B cell (primary cell): ENCODE measurements around the gene TEAD3. TPM values are rescaled to one million over a fixed set of nuclear protein-coding genes. Genes with fewer than 3 reads are reported as not detected.

Source experiments
- ATAC-seq: fragments of 200-7000 bp; cut with Tn5 transposase; one replicate; pipeline ENCODE4 v1.10.0; 2021; ENCODE audit warnings: low read depth, mild to moderate bottlenecking, moderate number of reproducible peaks, moderate library complexity
- CTCF ChIA-PET: fragments of 350-600 bp; sonication (Branson Sonifier 250); formaldehyde crosslinking; loops from one replicate; lab custom pipeline; 2021; ENCODE audit warnings: antibody characterized with exemption, inconsistent platforms; lab: Charles Lee
- POLR2A ChIA-PET: fragments of 350-600 bp; sonication (Branson Sonifier 250); formaldehyde crosslinking; loops from one replicate; lab custom pipeline; 2021; ENCODE audit warnings: antibody characterized with exemption; lab: Charles Lee
- DNase-seq: peaks from one replicate; pipeline ENCODE4 v3.0.0; 2013
- H2AFZ ChIP-seq: 2 replicates; pipeline ENCODE4 v1.6.1; 2012; ENCODE audit warnings: mild to moderate bottlenecking, low read depth, low read length; ENCODE audit not compliant: insufficient read depth, poor library complexity, severe bottlenecking
- H3K27ac ChIP-seq, 2 donors: 1 replicate in 1 of 2; 2 replicates in 1 of 2; pipeline ENCODE4 v1.5.1; 2012 to 2013; ENCODE audit warnings: low read length in 2 of 2, mild to moderate bottlenecking in 2 of 2, moderate library complexity in 1 of 2
- H3K27me3 ChIP-seq, 4 experiments: fragments of 200-600 bp in 1 of 4; sonication (generic) in 1 of 4; replicated peaks in 1 of 4; 1 replicate in 2 of 4; 2 replicates in 2 of 4; pipeline versions ENCODE4 v1.6.1 to v1.7.0; 2013 to 2016; ENCODE audit warnings: low read length in 3 of 4, mild to moderate bottlenecking in 2 of 4, mixed read lengths in 1 of 4, moderate library complexity in 1 of 4; ENCODE audit not compliant: insufficient read depth in 4 of 4, control insufficient read depth in 3 of 4; ENCODE audit errors: control extremely low read depth in 1 of 4
- H3K36me3 ChIP-seq, 2 experiments: replicated peaks in 1 of 2; 1 replicate in 1 of 2; 2 replicates in 1 of 2; pipeline versions ENCODE4 v1.6.1 to v1.7.1; 2013; ENCODE audit warnings: low read length in 1 of 2; ENCODE audit not compliant: insufficient read depth in 2 of 2, control insufficient read depth in 1 of 2; ENCODE audit errors: control extremely low read depth in 1 of 2, extremely low read depth in 1 of 2
- H3K4me1 ChIP-seq, 2 donors: fragments of 200-600 bp in 1 of 2; sonication (generic) in 1 of 2; 1 replicate in 1 of 2; 2 replicates in 1 of 2; pipeline versions ENCODE4 v1.5.1 to v1.6.1; 2013 to 2017; ENCODE audit warnings: low read length in 2 of 2; ENCODE audit not compliant: control insufficient read depth in 2 of 2, insufficient read depth in 2 of 2
- H3K4me2 ChIP-seq: replicated peaks from 2 replicates; pipeline ENCODE3; 2012; ENCODE audit warnings: mild to moderate bottlenecking, low read depth, low read length; ENCODE audit not compliant: poor library complexity, severe bottlenecking
- H3K4me3 ChIP-seq, 5 experiments: fragments of 200-600 bp in 1 of 5; sonication (generic) in 1 of 5; 1 replicate in 3 of 5; 2 replicates in 2 of 5; pipeline versions ENCODE4 v1.5.1 to v1.7.0; 2011 to 2016; ENCODE audit warnings: low read length in 4 of 5, mild to moderate bottlenecking in 4 of 5, low read depth in 2 of 5, control low read depth in 1 of 5, moderate library complexity in 1 of 5; ENCODE audit not compliant: insufficient read depth in 1 of 5; ENCODE audit errors: control extremely low read depth in 1 of 5, extremely low read depth in 1 of 5
- H3K79me2 ChIP-seq: fragments of 200-600 bp; sonication (generic); one replicate; pipeline ENCODE4 v1.6.0; 2016; ENCODE audit warnings: low read length; ENCODE audit not compliant: control insufficient read depth, insufficient read depth
- H3K9ac ChIP-seq: fragments of 200-600 bp; sonication (generic); 2 replicates; pipeline ENCODE4 v1.6.1; 2017; ENCODE audit warnings: mild to moderate bottlenecking, low read length, moderate library complexity
- H3K9me3 ChIP-seq, 3 donors: one replicate each; pipeline versions ENCODE4 v1.6.1 to v1.7.1; 2013; ENCODE audit warnings: low read length in 2 of 3; ENCODE audit not compliant: control insufficient read depth in 2 of 3, insufficient read depth in 1 of 3; ENCODE audit errors: control extremely low read depth in 1 of 3
- H4K20me1 ChIP-seq: 2 replicates; pipeline ENCODE4 v1.6.0; 2012; ENCODE audit warnings: mild to moderate bottlenecking, low read length; ENCODE audit not compliant: insufficient read depth, control insufficient read depth, poor library complexity, severe bottlenecking
- H3K27ac Mint-ChIP-seq: one replicate; pipeline ENCODE4 v1.8.0; 2021; ENCODE audit warnings: mixed read lengths
- H3K27me3 Mint-ChIP-seq: one replicate; pipeline ENCODE4 v1.8.0; 2021; ENCODE audit warnings: mixed read lengths
- H3K4me1 Mint-ChIP-seq: one replicate; pipeline ENCODE4 v1.8.0; 2021; ENCODE audit warnings: mixed read lengths
- H3K4me3 Mint-ChIP-seq: one replicate; pipeline ENCODE4 v1.8.0; 2021; ENCODE audit warnings: mixed read lengths
- H3K9me3 Mint-ChIP-seq: one replicate; pipeline ENCODE4 v1.8.0; 2022; ENCODE audit warnings: mixed read lengths; ENCODE audit not compliant: insufficient read depth
- EZH2 ChIP-seq: IDR thresholded peaks from 2 replicates; pipeline ENCODE4 v1.6.1; 2012; ENCODE audit warnings: borderline replicate concordance, low read depth, mild to moderate bottlenecking, moderate library complexity, low read length; ENCODE audit not compliant: insufficient read depth, poor library complexity, severe bottlenecking
- WGBS: methylation state at CpG from one replicate; pipeline ENCODE4 v1.1.5; 2013; ENCODE audit warnings: missing lambda C conversion rate; ENCODE audit not compliant: insufficient coverage; 5-methylcytosine and 5-hydroxymethylcytosine counted together
- intact Hi-C: fragments of 100-400 bp; cut with micrococcal nuclease; formaldehyde crosslinking; loops from one replicate; pipeline ENCODE4 v1.10.0; 2022
- polyA plus RNA-seq: library from polyadenylated mRNA; depleted of rRNA; stranded (reverse); fragments of >200 nt; gene quantifications from 2 replicates; pipeline ENCODE4 v1.2.3, GENCODE V29; 2012
- total RNA-seq, 2 donors: library from RNA; stranded (reverse); fragments of 120-200 nt in 1 of 2; gene quantifications; 1 replicate in 1 of 2; 2 replicates in 1 of 2; pipeline versions ENCODE4 v1.2.3 to v1.2.4, GENCODE V29; 2013 to 2022
- TF ChIP-seq, protein P1 (sequence below): fragments of 200-600 bp; IDR thresholded peaks from one replicate; pipeline ENCODE4 v1.8.0; 2022; ENCODE audit warnings: antibody characterized with exemption, mild to moderate bottlenecking

Gene TEAD3
- total and polyA plus RNA-seq, 2 donors (not counting 1 experiment from before 2014, with no cell fraction given) = 0.17 TPM; not detected in 1

DNA sequence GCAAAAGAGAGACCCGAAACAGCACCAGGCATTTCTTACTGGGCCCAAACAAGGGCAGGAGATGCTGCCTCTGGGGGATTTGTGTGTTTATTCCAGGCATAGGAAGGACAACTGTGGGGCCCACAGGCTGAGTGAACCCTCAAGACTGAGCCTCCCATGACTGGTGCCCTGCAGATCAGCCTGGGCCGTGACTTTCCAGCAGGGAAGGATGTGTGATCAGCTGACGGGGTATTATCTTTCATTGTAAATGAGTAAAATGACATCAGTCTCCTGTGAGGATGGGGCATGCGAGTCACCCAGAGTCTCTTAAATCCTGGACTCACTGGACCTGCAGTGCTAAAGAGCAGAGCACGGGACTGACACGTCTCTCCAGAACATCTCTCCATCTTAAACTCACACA is 3.9 kb upstream of the TEAD3 start:
- Histone ChIP-seq H3K4me2 (no peak overlapping the region), H3K4me1 (peaks cover 10 to 15% of the 10 kb centered on the region in 2 donors), H2AFZ (no peak overlapping the region), H4K20me1 (no peaks in the 10 kb centered on the region), H3K9me3 (peaks cover 0 to 13% (median 0%) of the 10 kb centered on the region in 3 donors), H3K4me3 (no peak overlapping the region), H3K27me3 (peaks cover 0 to 46% (median 15%) of the 10 kb centered on the region in 4 experiments), H3K9ac (no peak overlapping the region), H3K79me2 (no peaks in the 10 kb centered on the region), H3K27ac (no peak overlapping the region), H3K36me3 (no peaks in the 10 kb centered on the region)
- intact Hi-C loops = no loop called here
- TF ChIP-seq, protein P1, sequence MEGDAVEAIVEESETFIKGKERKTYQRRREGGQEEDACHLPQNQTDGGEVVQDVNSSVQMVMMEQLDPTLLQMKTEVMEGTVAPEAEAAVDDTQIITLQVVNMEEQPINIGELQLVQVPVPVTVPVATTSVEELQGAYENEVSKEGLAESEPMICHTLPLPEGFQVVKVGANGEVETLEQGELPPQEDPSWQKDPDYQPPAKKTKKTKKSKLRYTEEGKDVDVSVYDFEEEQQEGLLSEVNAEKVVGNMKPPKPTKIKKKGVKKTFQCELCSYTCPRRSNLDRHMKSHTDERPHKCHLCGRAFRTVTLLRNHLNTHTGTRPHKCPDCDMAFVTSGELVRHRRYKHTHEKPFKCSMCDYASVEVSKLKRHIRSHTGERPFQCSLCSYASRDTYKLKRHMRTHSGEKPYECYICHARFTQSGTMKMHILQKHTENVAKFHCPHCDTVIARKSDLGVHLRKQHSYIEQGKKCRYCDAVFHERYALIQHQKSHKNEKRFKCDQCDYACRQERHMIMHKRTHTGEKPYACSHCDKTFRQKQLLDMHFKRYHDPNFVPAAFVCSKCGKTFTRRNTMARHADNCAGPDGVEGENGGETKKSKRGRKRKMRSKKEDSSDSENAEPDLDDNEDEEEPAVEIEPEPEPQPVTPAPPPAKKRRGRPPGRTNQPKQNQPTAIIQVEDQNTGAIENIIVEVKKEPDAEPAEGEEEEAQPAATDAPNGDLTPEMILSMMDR = no peak
- no peak for TF ChIP-seq EZH2
- no peak for ATAC-seq
- no peak overlapping the region for H3K4me3 Mint-ChIP-seq
- ChIA-PET CTCF (no interaction called here), POLR2A (no interaction called here)
- 89% methylated on average over 4 of the region's 6 CpGs for WGBS
- peaks cover 13% of the 10 kb centered on the region for H3K4me1 Mint-ChIP-seq
- DNase-seq = no peak
- H3K9me3 Mint-ChIP-seq = no peaks in the 10 kb centered on the region
- H3K27me3 Mint-ChIP-seq = peaks cover 45% of the 10 kb centered on the region
- no peak overlapping the region for H3K27ac Mint-ChIP-seq

DNA sequence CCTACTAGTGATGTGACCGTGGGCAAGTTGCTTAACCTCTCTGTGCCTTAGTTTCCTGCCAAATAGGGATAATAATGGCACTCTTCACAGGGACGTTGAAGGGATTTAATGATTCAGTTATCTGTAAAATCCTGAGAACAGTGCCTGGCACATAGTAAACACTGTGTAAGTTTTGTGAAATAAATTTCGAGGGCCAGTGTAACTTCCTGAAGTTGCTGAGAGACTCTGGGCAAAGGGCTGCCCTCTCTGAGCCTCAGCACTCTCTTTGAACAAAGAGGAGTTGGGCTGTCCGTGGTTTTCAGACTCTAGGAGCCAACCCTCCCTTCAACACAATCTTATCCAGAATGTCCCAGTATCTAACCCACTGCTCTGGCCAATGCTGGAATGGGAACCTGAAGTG is 2.5 kb upstream of the TEAD3 start:
- no peak for TF ChIP-seq EZH2
- TF ChIP-seq, protein P1 = no peak
- Mint-ChIP-seq H3K4me3 (no peak overlapping the region), H3K9me3 (no peaks in the 10 kb centered on the region), H3K4me1 (peaks cover 17% of the 10 kb centered on the region), H3K27ac (no peak overlapping the region), H3K27me3 (peaks cover 39% of the 10 kb centered on the region)
- DNase-seq (no peak), ATAC-seq (no peak)
- Histone ChIP-seq H3K9me3 (peaks cover 0 to 13% (median 0%) of the 10 kb centered on the region in 3 donors), H4K20me1 (no peaks in the 10 kb centered on the region), H3K36me3 (no peaks in the 10 kb centered on the region), H3K27me3 (peaks cover 0 to 48% (median 19%) of the 10 kb centered on the region in 4 experiments), H3K9ac (no peak overlapping the region), H3K4me3 (no peak overlapping the region), H3K4me2 (no peak overlapping the region), H3K27ac (no peak overlapping the region), H2AFZ (no peak overlapping the region), H3K4me1 (peaks cover 10 to 20% of the 10 kb centered on the region in 2 donors), H3K79me2 (no peaks in the 10 kb centered on the region)
- POLR2A ChIA-PET = no interaction called here
- 91% methylated on average over 4 of the region's 4 CpGs for WGBS
- intact Hi-C loops = no loop called here
- CTCF ChIA-PET = no interaction called here
